ENCODE data around the gene PDGFC.

DNA sequence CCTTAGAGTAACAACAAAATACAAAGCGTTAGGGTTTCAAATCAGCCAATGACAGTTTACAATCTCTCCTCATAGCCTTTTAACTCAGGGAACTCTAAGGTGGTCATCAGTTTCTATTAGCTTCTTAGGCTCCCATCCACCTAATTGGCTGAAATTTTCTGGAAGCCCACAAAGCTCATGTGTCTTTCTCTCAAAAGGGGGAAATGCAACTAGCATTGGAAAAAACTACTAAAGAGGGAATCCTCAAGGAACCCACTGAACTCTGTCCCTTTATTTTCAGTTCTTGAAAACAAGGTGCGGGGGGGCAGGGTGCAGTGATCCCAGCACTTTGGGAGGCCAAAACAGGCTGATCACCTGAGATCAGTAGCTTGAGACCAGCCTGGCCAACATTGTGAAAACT lies 56.4 kb downstream of the PDGFC start:
- TF ChIP-seq, protein P1, sequence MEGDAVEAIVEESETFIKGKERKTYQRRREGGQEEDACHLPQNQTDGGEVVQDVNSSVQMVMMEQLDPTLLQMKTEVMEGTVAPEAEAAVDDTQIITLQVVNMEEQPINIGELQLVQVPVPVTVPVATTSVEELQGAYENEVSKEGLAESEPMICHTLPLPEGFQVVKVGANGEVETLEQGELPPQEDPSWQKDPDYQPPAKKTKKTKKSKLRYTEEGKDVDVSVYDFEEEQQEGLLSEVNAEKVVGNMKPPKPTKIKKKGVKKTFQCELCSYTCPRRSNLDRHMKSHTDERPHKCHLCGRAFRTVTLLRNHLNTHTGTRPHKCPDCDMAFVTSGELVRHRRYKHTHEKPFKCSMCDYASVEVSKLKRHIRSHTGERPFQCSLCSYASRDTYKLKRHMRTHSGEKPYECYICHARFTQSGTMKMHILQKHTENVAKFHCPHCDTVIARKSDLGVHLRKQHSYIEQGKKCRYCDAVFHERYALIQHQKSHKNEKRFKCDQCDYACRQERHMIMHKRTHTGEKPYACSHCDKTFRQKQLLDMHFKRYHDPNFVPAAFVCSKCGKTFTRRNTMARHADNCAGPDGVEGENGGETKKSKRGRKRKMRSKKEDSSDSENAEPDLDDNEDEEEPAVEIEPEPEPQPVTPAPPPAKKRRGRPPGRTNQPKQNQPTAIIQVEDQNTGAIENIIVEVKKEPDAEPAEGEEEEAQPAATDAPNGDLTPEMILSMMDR (conservative IDR thresholded peaks at IDR 0.05): no peak
- TF ChIP-seq EZH2 (IDR thresholded peaks at IDR 0.05; ENCODE audit: low read depth): no peak

Data from PC-9 (cell line).